HG03521 (cell line): ENCODE data around the gene CCR9.

Source experiments
- ATAC-seq: cut with Tn5 transposase; IDR thresholded peaks from one replicate; pipeline ENCODE4 v1.9.1; 2021; ENCODE audit warnings: mild to moderate bottlenecking, moderate library complexity; ENCODE audit not compliant: unreplicated experiment

CCR9 gene

GRCh38 chr3:45907769-45908705, 21.7 kb downstream of the CCR9 start:
- ATAC-seq = no peak

GRCh38 chr3:45908761-45909160, 22.4 kb downstream of the CCR9 start:
- no peak for ATAC-seq

GRCh38 chr3:45909542-45909941, 23.2 kb downstream of the CCR9 start:
- ATAC-seq = no peak

- ATAC-seq = no peak
Observed at GRCh38 chr3:45910892-45911291, 24.5 kb downstream of the CCR9 start.

GRCh38 chr3:45911511-45912226, 25.3 kb downstream of the CCR9 start:
- no peak for ATAC-seq

- ATAC-seq = no peak
Observed at GRCh38 chr3:45912435-45912834, 26.1 kb downstream of the CCR9 start.

- no peak for ATAC-seq
Observed at GRCh38 chr3:45914362-45915058, 28.2 kb downstream of the CCR9 start.

GRCh38 chr3:45915059-45915439, 28.7 kb downstream of the CCR9 start:
- no peak for ATAC-seq

GRCh38 chr3:45915518-45916231, 29.3 kb downstream of the CCR9 start:
- peak; percentile 75 for ATAC-seq

GRCh38 chr3:45917146-45917898, 31.0 kb downstream of the CCR9 start:
- no peak for ATAC-seq

- ATAC-seq = no peak
Observed at GRCh38 chr3:45921158-45922038, 35.1 kb downstream of the CCR9 start.

GRCh38 chr3:45922039-45922326, 35.6 kb downstream of the CCR9 start:
- ATAC-seq = no peak

- no peak for ATAC-seq
Observed at GRCh38 chr3:45922950-45923590, 36.7 kb downstream of the CCR9 start.

GRCh38 chr3:45923755-45924154, 37.4 kb downstream of the CCR9 start:
- ATAC-seq = no peak

GRCh38 chr3:45927881-45928280, 41.5 kb downstream of the CCR9 start:
- no peak for ATAC-seq

- no peak for ATAC-seq
Observed at GRCh38 chr3:45929042-45929679, 42.8 kb downstream of the CCR9 start.

- no peak for ATAC-seq
Observed at GRCh38 chr3:45931496-45931895, 45.2 kb downstream of the CCR9 start.

GRCh38 chr3:45932112-45932511, 45.8 kb downstream of the CCR9 start:
- ATAC-seq = no peak
